GM10847 (cell line): ENCODE data around the gene CEACAM7.

Experiments used
- POLR2A ChIP-seq: IDR thresholded peaks from 2 replicates; pipeline ENCODE4 v1.6.1; 2011; ENCODE audit not compliant: insufficient read length; ENCODE audit errors: extremely low read depth

Gene CEACAM7

GRCh38 chr19:41638641-41639081, 49.4 kb downstream of the CEACAM7 start:
- no peak for TF ChIP-seq POLR2A

- no peak for TF ChIP-seq POLR2A
These were observed 50.6 kb downstream of the CEACAM7 start for GRCh38 chr19:41637484-41637883.

- TF ChIP-seq POLR2A, result no peak
These were observed 59.9 kb downstream of the CEACAM7 start for GRCh38 chr19:41627966-41628675.

GRCh38 chr19:41626877-41627276, 61.2 kb downstream of the CEACAM7 start, which contains the start of gene CEACAM4:
Gene CEACAM4, minus strand, starts transcription at chr19:41627074. Its CDS starts 111 bp downstream, at chr19:41626963.
- TF ChIP-seq POLR2A, result no peak

GRCh38 chr19:41626278-41626677, 61.8 kb downstream of the CEACAM7 start:
- TF ChIP-seq POLR2A, result no peak

- TF ChIP-seq POLR2A, result no peak
These were observed 63.1 kb downstream of the CEACAM7 start for GRCh38 chr19:41624937-41625336.

- no peak for TF ChIP-seq POLR2A
These were observed 63.6 kb downstream of the CEACAM7 start for GRCh38 chr19:41624515-41624914.

- no peak for TF ChIP-seq POLR2A
These were observed 64.7 kb downstream of the CEACAM7 start for GRCh38 chr19:41623360-41623759.
